ENCODE results near the gene ANP32B.

DNA sequence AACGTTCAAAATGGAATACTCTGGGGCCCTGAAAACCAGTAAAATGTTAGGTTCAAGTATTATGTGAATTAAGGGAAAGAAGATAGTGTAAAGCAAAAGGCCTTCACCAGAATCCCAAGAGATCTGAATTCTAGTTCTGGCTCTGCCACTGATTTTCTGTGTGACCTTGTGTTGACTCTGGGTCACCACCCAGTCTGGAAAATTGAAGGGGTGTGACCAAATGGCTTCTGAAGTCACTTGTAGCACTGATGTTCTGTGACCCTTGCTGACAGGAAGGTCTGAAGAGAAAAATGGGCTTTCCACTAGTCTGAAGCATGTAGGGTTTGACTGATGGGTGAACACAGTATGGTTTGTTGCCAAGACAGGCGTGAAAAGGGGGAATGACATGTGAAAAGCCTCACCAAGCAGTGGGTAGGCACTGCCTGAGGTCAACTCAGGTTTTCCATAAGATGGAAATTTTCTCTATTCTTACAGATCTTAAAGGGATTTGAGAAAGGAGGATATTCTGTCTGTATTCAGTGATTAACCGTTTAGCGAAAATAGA is 33.1 kb downstream of the ANP32B start:
- no peak for TF ChIP-seq TAF1 (IDR thresholded peaks at IDR 0.05; ENCODE audit: borderline replicate concordance, insufficient read depth, low read length)
- no peak for TF ChIP-seq POLR2AphosphoS5 (IDR thresholded peaks at IDR 0.05; ENCODE audit: low read depth, low read length)

Measured in PFSK-1 (cell line).